H1 (cell line): ENCODE results near the gene INPP4A. TPM values are rescaled to one million over a fixed set of nuclear protein-coding genes. Genes with fewer than 3 reads are reported as not detected.

Experiments
- CTCF ChIA-PET: fragments of 300-600 bp; sonication (Branson Sonifier 250); formaldehyde crosslinking; loops from one replicate; lab custom pipeline; 2021; ENCODE audit not compliant: partially characterized antibody; lab: Charles Lee
- POLR2A ChIA-PET: fragments of 300-600 bp; sonication (Branson Sonifier 250); formaldehyde crosslinking; loops from one replicate; lab custom pipeline; 2021; ENCODE audit warnings: inconsistent platforms; ENCODE audit not compliant: partially characterized antibody; lab: Charles Lee
- DNase-seq, 2 experiments: peaks; one replicate each; pipeline versions ENCODE4 v3.0.0 to v3.0.0-alpha.2; 2010 to 2022; ENCODE audit warnings: low spot score in 2 of 2, low read depth in 1 of 2, mixed read lengths in 1 of 2
- FAIRE-seq: peaks from 2 replicates; lab custom pipeline; 2011; peaks lifted over from hg19 to GRCh38; lab: Jason Lieb, UNC
- H2AFZ ChIP-seq: 2 replicates; pipeline ENCODE4 v1.8.1; 2012; ENCODE audit warnings: low read length, inconsistent platforms
- H2AK5ac ChIP-seq: 2 replicates; pipeline ENCODE4 v1.6.1; 2013; ENCODE audit warnings: low read depth, low read length
- H2BK120ac ChIP-seq: replicated peaks from 2 replicates; pipeline ENCODE3; 2013; ENCODE audit warnings: low read depth, low read length, inconsistent platforms
- H2BK12ac ChIP-seq: 2 replicates; pipeline ENCODE4 v1.6.1; 2013; ENCODE audit warnings: low read depth, low read length
- H2BK15ac ChIP-seq: 2 replicates; pipeline ENCODE4 v1.6.1; 2013; ENCODE audit warnings: low read length
- H2BK20ac ChIP-seq: 2 replicates; pipeline ENCODE4 v1.6.1; 2013; ENCODE audit warnings: low read length
- H2BK5ac ChIP-seq: 2 replicates; pipeline ENCODE4 v1.6.1; 2013; ENCODE audit warnings: low read depth, low read length
- H3K14ac ChIP-seq: 2 replicates; pipeline ENCODE4 v1.6.1; 2013; ENCODE audit warnings: inconsistent platforms; ENCODE audit not compliant: insufficient read length
- H3K18ac ChIP-seq: 2 replicates; pipeline ENCODE4 v1.6.1; 2013; ENCODE audit warnings: low read length; ENCODE audit errors: extremely low read depth
- H3K23ac ChIP-seq: 2 replicates; pipeline ENCODE4 v1.6.1; 2013; ENCODE audit warnings: inconsistent platforms; ENCODE audit not compliant: insufficient read length
- H3K23me2 ChIP-seq: 2 replicates; pipeline ENCODE4 v1.6.1; 2013; ENCODE audit warnings: low read depth, low read length
- H3K27ac ChIP-seq: 2 replicates; pipeline ENCODE4 v1.6.1; 2011; ENCODE audit warnings: low read depth, low read length, inconsistent platforms
- H3K27me3 ChIP-seq, 4 experiments: replicated peaks in 1 of 4; 1 replicate in 1 of 4; 2 replicates in 3 of 4; pipeline versions ENCODE4 v1.6.1 to v1.8.1; 2011 to 2013; ENCODE audit warnings: low read length in 3 of 4, mild to moderate bottlenecking in 3 of 4, inconsistent platforms in 2 of 4, mixed read lengths in 2 of 4, moderate library complexity in 1 of 4; ENCODE audit not compliant: control insufficient read depth in 3 of 4, insufficient read depth in 3 of 4; ENCODE audit errors: extremely low read depth in 1 of 4
- H3K36me3 ChIP-seq, 4 experiments: 2 replicates each; pipeline versions ENCODE4 v1.6.1 to v1.8.1; 2011 to 2013; ENCODE audit warnings: mild to moderate bottlenecking in 4 of 4, low read length in 3 of 4, moderate library complexity in 2 of 4, control low read depth in 1 of 4, inconsistent platforms in 1 of 4; ENCODE audit not compliant: insufficient read depth in 4 of 4, control insufficient read depth in 2 of 4
- H3K4ac ChIP-seq: replicated peaks from 2 replicates; pipeline ENCODE3; 2013; ENCODE audit warnings: low read length, low read depth, mixed read lengths, inconsistent platforms; ENCODE audit not compliant: insufficient read length
- H3K4me1 ChIP-seq, 4 experiments: replicated peaks in 1 of 4; 1 replicate in 1 of 4; 2 replicates in 3 of 4; pipeline versions ENCODE4 v1.6.1 to v1.8.1; 2011 to 2013; ENCODE audit warnings: low read length in 3 of 4, inconsistent platforms in 2 of 4, mixed read lengths in 1 of 4; ENCODE audit not compliant: insufficient read depth in 4 of 4, control insufficient read depth in 3 of 4
- H3K4me2 ChIP-seq, 2 experiments: 2 replicates each; pipeline versions ENCODE4 v1.6.1 to v1.8.1; 2011 to 2013; ENCODE audit warnings: low read depth in 2 of 2, low read length in 2 of 2, control low read depth in 1 of 2, inconsistent platforms in 1 of 2, mild to moderate bottlenecking in 1 of 2; ENCODE audit not compliant: insufficient read depth in 1 of 2
- H3K4me3 ChIP-seq, 4 experiments: fragments of 200-600, 300-600 bp in 1 of 4; sonication (generic), shearing (Covaris generic), sonication (Bioruptor Twin) in 1 of 4; 2 replicates each; pipeline versions ENCODE4 v1.5.1 to v1.8.1; 2011 to 2016; ENCODE audit warnings: low read length in 4 of 4, low read depth in 3 of 4, control low read depth in 2 of 4, inconsistent platforms in 2 of 4, mild to moderate bottlenecking in 2 of 4, mixed read lengths in 1 of 4, moderate library complexity in 1 of 4; ENCODE audit not compliant: insufficient read depth in 2 of 4; ENCODE audit errors: extremely low read depth in 1 of 4
- H3K56ac ChIP-seq: replicated peaks from 2 replicates; pipeline ENCODE3; 2013; ENCODE audit warnings: low read depth, mild to moderate bottlenecking, mixed read lengths, low read length, inconsistent platforms; ENCODE audit not compliant: insufficient read length
- H3K79me1 ChIP-seq: 2 replicates; pipeline ENCODE4 v1.6.1; 2013; ENCODE audit warnings: low read depth, low read length, control low read depth
- H3K79me2 ChIP-seq, 2 experiments: 2 replicates each; pipeline versions ENCODE4 v1.6.1 to v1.8.1; 2012 to 2013; ENCODE audit warnings: low read length in 2 of 2, mild to moderate bottlenecking in 2 of 2, inconsistent platforms in 1 of 2; ENCODE audit not compliant: insufficient read depth in 2 of 2, control insufficient read depth in 1 of 2
- H3K9ac ChIP-seq, 4 experiments: replicated peaks in 1 of 4; 1 replicate in 1 of 4; 2 replicates in 3 of 4; pipeline versions ENCODE4 v1.6.1 to v1.8.1; 2011 to 2013; ENCODE audit warnings: low read depth in 3 of 4, low read length in 3 of 4, control low read depth in 2 of 4, mild to moderate bottlenecking in 2 of 4, moderate library complexity in 2 of 4, inconsistent platforms in 1 of 4; ENCODE audit errors: extremely low read depth in 1 of 4
- H3K9me3 ChIP-seq, 2 experiments: 2 replicates each; pipeline versions ENCODE4 v1.6.1 to v1.8.1; 2012 to 2013; ENCODE audit warnings: mild to moderate bottlenecking in 2 of 2, moderate library complexity in 2 of 2, control low read depth in 1 of 2, inconsistent platforms in 1 of 2, low read depth in 1 of 2, low read length in 1 of 2, mixed read lengths in 1 of 2; ENCODE audit not compliant: insufficient read depth in 2 of 2
- H4K20me1 ChIP-seq, 2 experiments: replicated peaks in 1 of 2; 2 replicates each; pipeline versions ENCODE3 to v1.8.1; 2011 to 2013; ENCODE audit warnings: inconsistent platforms in 2 of 2, low read length in 2 of 2, mild to moderate bottlenecking in 1 of 2; ENCODE audit not compliant: insufficient read depth in 2 of 2, control insufficient read depth in 1 of 2
- H4K5ac ChIP-seq: 2 replicates; pipeline ENCODE4 v1.6.1; 2013; ENCODE audit warnings: low read length, low read depth, mixed read lengths, inconsistent platforms; ENCODE audit not compliant: insufficient read length
- H4K8ac ChIP-seq: 2 replicates; pipeline ENCODE4 v1.8.0; 2013; ENCODE audit warnings: mild to moderate bottlenecking, moderate library complexity, low read length, inconsistent platforms; ENCODE audit not compliant: insufficient read depth; ENCODE audit errors: extremely low read depth
- H4K91ac ChIP-seq: replicated peaks from 2 replicates; pipeline ENCODE3; 2013; ENCODE audit warnings: low read length, mixed read lengths, inconsistent platforms; ENCODE audit not compliant: insufficient read length
- RXRA ChIP-seq: IDR thresholded peaks from 2 replicates; pipeline ENCODE4 v1.6.1; 2011; ENCODE audit warnings: low read depth, mild to moderate bottlenecking, low read length, moderate library complexity; ENCODE audit not compliant: insufficient read depth
- WGBS, 2 experiments: shearing (Covaris generic) in 1 of 2; methylation state at CpG; one replicate each; pipeline versions ENCODE4 v1.1.6 to v1.1.7; 2013 to 2015; ENCODE audit warnings: low lambda C conversion rate in 2 of 2, mixed read lengths in 2 of 2, inconsistent platforms in 1 of 2, low coverage in 1 of 2, missing lambda C conversion rate in 1 of 2; ENCODE audit not compliant: insufficient replicate concordance in 2 of 2, insufficient coverage in 1 of 2, insufficient read length in 1 of 2; ENCODE audit errors: extremely low coverage in 1 of 2, missing lambda C conversion rate in 1 of 2; 5-methylcytosine and 5-hydroxymethylcytosine counted together
- polyA plus RNA-seq, 7 experiments: library from polyadenylated mRNA; depleted of rRNA in 3 of 7; stranded (reverse) in 5 of 7; unstranded in 2 of 7; fragments of >200 nt in 5 of 7; fragments of 200-250 nt in 2 of 7; gene quantifications; 1 replicate in 5 of 7; 2 replicates in 1 of 7; 4 replicates in 1 of 7; pipeline versions ENCODE4 v1.2.1 to v1.2.3, GENCODE V29; 2011 to 2013; ENCODE audit warnings: missing spikeins in 2 of 7, mixed read lengths in 2 of 7
- total RNA-seq: library from RNA; stranded (reverse); fragmentation: NEBNext Ultra II Directional; extraction: Animal tissue kit (Norgen Biotek cat#: 25700); gene quantifications from 2 replicates; pipeline ENCODE4 v1.2.1, GENCODE V29; 2021

INPP4A gene
- total and polyA plus RNA-seq, 2 of the 8 experiments (the other 6 are each of a cell fraction or from before 2014, with no cell fraction given): 25.6 to 34.3 TPM

GRCh38 chr2:98470851-98471255, 26.2 kb downstream of the INPP4A start:
- H4K91ac ChIP-seq: no peak overlapping the region
- H3K4ac ChIP-seq: no peak overlapping the region
- no peak overlapping the region for H3K18ac ChIP-seq
- no peak overlapping the region for H2BK12ac ChIP-seq
- no peak for TF ChIP-seq RXRA
- TF ChIP-seq, all 59 proteins: peak for 0
- Histone ChIP-seq H3K36me3 (no peaks in the 10 kb centered on the region), H3K56ac (no peak overlapping the region), H3K79me1 (peaks cover 15% of the 10 kb centered on the region), H4K8ac (no peak overlapping the region), H3K23ac (no peak overlapping the region), H3K23me2 (peaks cover 4% of the 10 kb centered on the region; the same call in 1 of the 2 replicates), H3K27ac (no peak overlapping the region), H4K20me1 (peaks cover 9 to 10% of the 10 kb centered on the region in 2 experiments), H2BK5ac (no peak overlapping the region), H3K4me3 (no peak overlapping the region), H2AFZ (no peak overlapping the region), H2BK20ac (no peak overlapping the region; the same call in 1 of the 2 replicates), H2BK15ac (no peak overlapping the region), H3K4me2 (no peak overlapping the region), H2AK5ac (no peak overlapping the region), H3K27me3 (no peaks in the 10 kb centered on the region), H3K14ac (no peak overlapping the region), H2BK120ac (no peak overlapping the region), H3K4me1 (peaks cover 0 to 10% (median 7%) of the 10 kb centered on the region in 4 experiments; a peak in 5 of 7 replicates), H3K9me3 (no peaks in the 10 kb centered on the region), H3K9ac (no peak overlapping the region), H3K79me2 (peaks cover 0 to 87% of the 10 kb centered on the region in 2 experiments; a peak in 3 of 4 replicates), H4K5ac (no peak overlapping the region)
- WGBS, 2 experiments: 95% methylated on average over 7 of the region's 7 CpGs; no CpG with 5 or more reads in 1 of the 2 experiments
- no peak for DNase-seq
- ChIA-PET CTCF (interaction anchor here (1.6 to 2.8 kb wide), 3 partner anchors 10 to 44 kb away, joined by 3 to 15 read pairs (median 5); no protein-coding TSS in a partner anchor), POLR2A (interaction anchor here (0.6 to 2.0 kb wide), 3 partner anchors 8 to 20 kb away, joined by 3 to 7 read pairs (median 5); no protein-coding TSS in a partner anchor)
- no peak for FAIRE-seq
